Prostate gland (tissue), 2 donors: ENCODE data around the gene CBFA2T2. TPM values are rescaled to one million over a fixed set of nuclear protein-coding genes. Genes with fewer than 3 reads are reported as not detected.

Experiments
- DNase-seq: peaks from one replicate; pipeline ENCODE4 v3.0.0-alpha.2; 2019; ENCODE audit warnings: low spot score
- H3K27ac ChIP-seq, 2 donors: fragments of 200-600 bp; sonication (generic); 2 replicates each; pipeline ENCODE4 v1.5.1; 2017 to 2019
- H3K27me3 ChIP-seq: fragments of 200-600 bp; sonication (generic); replicated peaks from 2 replicates; pipeline ENCODE4 v1.5.1; 2019; ENCODE audit not compliant: insufficient read depth
- H3K36me3 ChIP-seq, 2 donors: fragments of 200-600 bp; sonication (generic); 1 replicate in 1 of 2; 2 replicates in 1 of 2; pipeline versions ENCODE4 v1.5.1 to v1.8.1; 2017 to 2019
- H3K4me1 ChIP-seq: fragments of 200-600 bp; sonication (generic); replicated peaks from 2 replicates; pipeline ENCODE4 v1.5.1; 2019
- H3K4me3 ChIP-seq, 2 donors: fragments of 200-600 bp; sonication (generic); 2 replicates each; pipeline ENCODE4 v1.5.1; 2017 to 2019
- H3K9me3 ChIP-seq: fragments of 200-600 bp; sonication (generic); 2 replicates; pipeline ENCODE4 v1.5.1; 2017
- CTCF ChIP-seq, 4 experiments: fragments of 200-600 bp in 2 of 4; fragments of 450-650 bp in 2 of 4; sonication (generic) in 2 of 4; IDR thresholded peaks; 1 replicate in 3 of 4; 2 replicates in 1 of 4; pipeline ENCODE4 v1.5.1; 2016 to 2019; ENCODE audit warnings: antibody characterized with exemption in 4 of 4, mild to moderate bottlenecking in 2 of 4, moderate library complexity in 2 of 4
- POLR2A ChIP-seq: fragments of 450-650 bp; IDR thresholded peaks from one replicate; pipeline ENCODE4 v1.6.1; 2016; ENCODE audit warnings: antibody characterized with exemption, mild to moderate bottlenecking
- POLR2AphosphoS5 ChIP-seq: sonication (generic); formaldehyde crosslinking; IDR thresholded peaks from one replicate; pipeline ENCODE4 v1.6.1; 2017; ENCODE audit warnings: antibody characterized with exemption
- WGBS: methylation state at CpG from one replicate; pipeline ENCODE4 v1.1.5; 2018; 5-methylcytosine and 5-hydroxymethylcytosine counted together
- intact Hi-C: fragments of 100-400 bp; cut with DNase I; formaldehyde crosslinking; loops from one replicate; pipeline ENCODE4 v1.14.2; 2022
- total RNA-seq, 2 donors: library from RNA; depleted of rRNA; stranded (reverse); fragments of >200 nt; gene quantifications; one replicate each; pipeline ENCODE4 v1.1.0, GENCODE V29; 2016

CBFA2T2 gene
- total RNA-seq, 2 donors from 2014 or later = 40.3 to 54.6 TPM

- no peak overlapping the region for H3K4me3 ChIP-seq
- no peak for DNase-seq
- no peaks in the 10 kb centered on the region for H3K9me3 ChIP-seq
- TF ChIP-seq CTCF (IDR thresholded peaks at IDR 0.05) (no peak), POLR2A (no peak), POLR2AphosphoS5 (no peak)
- H3K4me1 ChIP-seq = no peaks in the 10 kb centered on the region
- no peak overlapping the region for H3K27ac ChIP-seq
- H3K27me3 ChIP-seq = no peaks in the 10 kb centered on the region
- intact Hi-C loops = no loop called here
- H3K36me3 ChIP-seq = no peaks in the 10 kb centered on the region
- WGBS = 97% methylated on average over 2 of the region's 2 CpGs
Observed at GRCh38 chr20:33680686-33681085, 190.8 kb downstream of the CBFA2T2 start.

- Histone ChIP-seq H3K4me1 (no peaks in the 10 kb centered on the region), H3K9me3 (no peaks in the 10 kb centered on the region), H3K27ac (no peak overlapping the region), H3K36me3 (no peaks in the 10 kb centered on the region), H3K27me3 (no peaks in the 10 kb centered on the region), H3K4me3 (no peak overlapping the region)
- intact Hi-C loops = no loop called here
- no peak for DNase-seq
- no peak for TF ChIP-seq POLR2A
- TF ChIP-seq CTCF (IDR thresholded peaks at IDR 0.05) = no peak
- 84% methylated on average over 5 of the region's 5 CpGs for WGBS
Observed at GRCh38 chr20:33681288-33681687, 191.4 kb downstream of the CBFA2T2 start.

- intact Hi-C loops = no loop called here
- TF ChIP-seq CTCF (IDR thresholded peaks at IDR 0.05) = no peak
- no peak for TF ChIP-seq POLR2A
- no peak for TF ChIP-seq POLR2AphosphoS5
- H3K36me3 ChIP-seq = no peaks in the 10 kb centered on the region
- no peaks in the 10 kb centered on the region for H3K9me3 ChIP-seq
- no peak overlapping the region for H3K27ac ChIP-seq
- no peaks in the 10 kb centered on the region for H3K27me3 ChIP-seq
- no peaks in the 10 kb centered on the region for H3K4me1 ChIP-seq
- no peak overlapping the region for H3K4me3 ChIP-seq
- WGBS = 79% methylated on average over 9 of the region's 9 CpGs
- no peak for DNase-seq
Observed at GRCh38 chr20:33681728-33682353, 191.9 kb downstream of the CBFA2T2 start.

GRCh38 chr20:33684533-33685327, 194.8 kb downstream of the CBFA2T2 start:
- Histone ChIP-seq H3K27ac (no peak overlapping the region), H3K4me3 (no peak overlapping the region), H3K9me3 (no peaks in the 10 kb centered on the region), H3K4me1 (no peaks in the 10 kb centered on the region), H3K27me3 (no peaks in the 10 kb centered on the region), H3K36me3 (no peaks in the 10 kb centered on the region)
- WGBS = 42% methylated on average over 10 of the region's 10 CpGs
- TF ChIP-seq CTCF (IDR thresholded peaks at IDR 0.05) (no peak), POLR2A (no peak), POLR2AphosphoS5 (no peak)
- DNase-seq = no peak
- intact Hi-C loops = no loop called here
